HEK293T (cell line): Measurements from ENCODE around the gene CLEC4F.

Experiments used
- CTCF ChIA-PET: fragments of 350-600 bp; formaldehyde crosslinking; extraction: SDS; loops from one replicate; lab custom pipeline; 2021; ENCODE audit warnings: antibody characterized with exemption, inconsistent platforms; lab: Yijun Ruan, JAX
- POLR2A ChIA-PET: fragments of 350-600 bp; formaldehyde crosslinking; extraction: SDS; loops from one replicate; lab custom pipeline; 2020; ENCODE audit warnings: antibody characterized with exemption, inconsistent platforms; lab: Yijun Ruan, JAX
- DNase-seq: peaks from one replicate; pipeline ENCODE4 v3.0.0; 2012; ENCODE audit warnings: mixed read lengths; ENCODE audit errors: extremely low spot score
- ARNT ChIP-seq: fragments of 450-650 bp; IDR thresholded peaks from 2 replicates; pipeline ENCODE4 v1.6.1; 2017; ENCODE audit warnings: mild to moderate bottlenecking
- BHLHE40 ChIP-seq: fragments of 450-650 bp; IDR thresholded peaks from 2 replicates; pipeline ENCODE4 v1.6.1; 2016; ENCODE audit warnings: mild to moderate bottlenecking, moderate library complexity, borderline replicate concordance
- CTBP1 ChIP-seq: fragments of 450-650 bp; IDR thresholded peaks from 2 replicates; pipeline ENCODE4 v1.6.1; 2016; ENCODE audit warnings: borderline replicate concordance
- ELF4 ChIP-seq: fragments of 450-650 bp; IDR thresholded peaks from 2 replicates; pipeline ENCODE4 v1.6.1; 2017; ENCODE audit warnings: antibody characterized with exemption
- FOXA1 ChIP-seq: fragments of 450-650 bp; IDR thresholded peaks from 2 replicates; pipeline ENCODE4 v1.6.1; 2016; ENCODE audit warnings: mild to moderate bottlenecking
- FOXK2 ChIP-seq: fragments of 450-650 bp; IDR thresholded peaks from 2 replicates; pipeline ENCODE4 v1.6.1; 2016; ENCODE audit warnings: mild to moderate bottlenecking
- FOXM1 ChIP-seq: fragments of 450-650 bp; IDR thresholded peaks from 2 replicates; pipeline ENCODE4 v1.6.1; 2017; ENCODE audit warnings: mild to moderate bottlenecking, borderline replicate concordance
- HDGF ChIP-seq: fragments of 450-650 bp; IDR thresholded peaks from 2 replicates; pipeline ENCODE4 v1.6.1; 2017; ENCODE audit warnings: antibody characterized with exemption, borderline replicate concordance
- L3MBTL2 ChIP-seq: fragments of 450-650 bp; conservative IDR thresholded peaks from 2 replicates; pipeline ENCODE4 v1.6.1; 2016; ENCODE audit warnings: mild to moderate bottlenecking
- LEF1 ChIP-seq: fragments of 450-650 bp; IDR thresholded peaks from 2 replicates; pipeline ENCODE4 v1.6.1; 2017; ENCODE audit warnings: mild to moderate bottlenecking, borderline replicate concordance
- NFRKB ChIP-seq: fragments of 450-650 bp; IDR thresholded peaks from 2 replicates; pipeline ENCODE4 v1.6.1; 2016; ENCODE audit warnings: mild to moderate bottlenecking, moderate library complexity
- PKNOX1 ChIP-seq: fragments of 450-650 bp; IDR thresholded peaks from 2 replicates; pipeline ENCODE4 v1.6.1; 2016
- SP1 ChIP-seq: fragments of 450-650 bp; IDR thresholded peaks from 2 replicates; pipeline ENCODE4 v1.6.1; 2017
- SUZ12 ChIP-seq: fragments of 450-650 bp; IDR thresholded peaks from 2 replicates; pipeline ENCODE4 v1.6.1; 2016; ENCODE audit warnings: mild to moderate bottlenecking
- TARDBP ChIP-seq: fragments of 450-650 bp; IDR thresholded peaks from 2 replicates; pipeline ENCODE4 v1.6.1; 2016
- ZNF384 ChIP-seq: fragments of 450-650 bp; IDR thresholded peaks from 2 replicates; pipeline ENCODE4 v1.6.1; 2016

CLEC4F gene

GRCh38 chr2:70816726-70817125 is 3.7 kb downstream of the CLEC4F start:
- TF ChIP-seq FOXA1 = no peak
- no peak for TF ChIP-seq ZNF384
- no peak for TF ChIP-seq L3MBTL2
- no peak for TF ChIP-seq ARNT
- no peak for TF ChIP-seq TARDBP
- TF ChIP-seq CTBP1 = no peak
- TF ChIP-seq LEF1 = no peak
- TF ChIP-seq FOXK2 = no peak
- no peak for TF ChIP-seq ELF4
- TF ChIP-seq BHLHE40 = no peak
- TF ChIP-seq FOXM1 = no peak
- TF ChIP-seq PKNOX1 = no peak
- TF ChIP-seq SP1 = no peak
- no peak for TF ChIP-seq NFRKB
- ChIA-PET POLR2A (no interaction called here), CTCF (no interaction called here)
- no peak for DNase-seq

- POLR2A ChIA-PET = no interaction called here
- TF ChIP-seq ELF4 (no peak), FOXA1 (no peak), BHLHE40 (no peak), HDGF (no peak), CTBP1 (no peak), LEF1 (no peak), SP1 (no peak), L3MBTL2 (no peak), PKNOX1 (no peak), ZNF384 (no peak), TARDBP (no peak), SUZ12 (no peak), ARNT (no peak), FOXM1 (no peak), NFRKB (no peak), FOXK2 (no peak)
- no peak for DNase-seq
- CTCF ChIA-PET = no interaction called here
Observed at GRCh38 chr2:70808983-70809958, 11.1 kb downstream of the CLEC4F start.

GRCh38 chr2:70807828-70808118 is 12.6 kb downstream of the CLEC4F start:
- POLR2A ChIA-PET = no interaction called here
- CTCF ChIA-PET = no interaction called here
- no peak for DNase-seq

GRCh38 chr2:70807102-70807827 is 13.1 kb downstream of the CLEC4F start:
- CTCF ChIA-PET = no interaction called here
- POLR2A ChIA-PET = no interaction called here

More at GRCh38 chr2:70807828-70808118, 12.6 kb downstream of the CLEC4F start:
- TF ChIP-seq PKNOX1 = no peak
- no peak for TF ChIP-seq FOXM1
- TF ChIP-seq FOXA1 = no peak
- TF ChIP-seq NFRKB = no peak
- no peak for TF ChIP-seq CTBP1
- no peak for TF ChIP-seq HDGF

GRCh38 chr2:70806620-70807019 is 13.8 kb downstream of the CLEC4F start:
- CTCF ChIA-PET = no interaction called here
- POLR2A ChIA-PET = no interaction called here
- no peak for DNase-seq

More at GRCh38 chr2:70807102-70807827, 13.1 kb downstream of the CLEC4F start:
- no peak for TF ChIP-seq BHLHE40
- no peak for TF ChIP-seq HDGF
- no peak for DNase-seq

More at GRCh38 chr2:70806620-70807019, 13.8 kb downstream of the CLEC4F start:
- TF ChIP-seq ZNF384 (no peak), CTBP1 (no peak), ARNT (no peak), NFRKB (no peak), FOXK2 (no peak), PKNOX1 (peak; percentile 73), TARDBP (no peak)
